Sciatic nerve (tissue), 2 donors: Measurements from ENCODE around the gene CREB5. TPM values are rescaled to one million over a fixed set of nuclear protein-coding genes. Genes with fewer than 3 reads are reported as not detected.
A peak's percentile ranks its signal among the peaks of the same experiment; 100 is the strongest.

Experiments
- ATAC-seq: fragments of 200-7000 bp; cut with Tn5 transposase; one replicate; pipeline ENCODE4 v1.9.1; 2020; ENCODE audit warnings: mild to moderate bottlenecking, moderate library complexity
- DNase-seq: peaks from one replicate; pipeline ENCODE4 v3.0.0-alpha.2; 2020; ENCODE audit warnings: low spot score
- intact Hi-C: fragments of 100-400 bp; cut with DNase I; formaldehyde crosslinking; loops from one replicate; pipeline ENCODE4 v1.14.2; 2022
- total RNA-seq: library from RNA; stranded (reverse); fragmentation: NEBNext Ultra II Directional; extraction: Animal tissue kit (Norgen Biotek cat#: 25700); gene quantifications from one replicate; pipeline ENCODE4 v1.2.1, GENCODE V29; 2021
- donor health status: DM: no; HTN: no; CAD: no.
- donor health status: DM: no; HTN: no; CAD: no.

Gene CREB5
- total RNA-seq, 1 donor from 2014 or later = 20.1 TPM

- no peak for ATAC-seq
- DNase-seq = no peak
- intact Hi-C loops = no loop called here
Observed at GRCh38 chr7:28675429-28675828, 263.1 kb downstream of the CREB5 start.

GRCh38 chr7:28677668-28678067 lies 265.4 kb downstream of the CREB5 start:
- DNase-seq = no peak
- intact Hi-C loops = no loop called here

GRCh38 chr7:28678431-28678965 lies 266.2 kb downstream of the CREB5 start:
- ATAC-seq (no peak), DNase-seq (no peak)
- intact Hi-C loops = no loop called here

More at GRCh38 chr7:28677668-28678067, 265.4 kb downstream of the CREB5 start:
- ATAC-seq = no peak

GRCh38 chr7:28681693-28682310 lies 269.5 kb downstream of the CREB5 start:
- no peak for ATAC-seq
- no peak for DNase-seq
- intact Hi-C loops = no loop called here

GRCh38 chr7:28682801-28683200 lies 270.5 kb downstream of the CREB5 start:
- intact Hi-C loops = no loop called here
- ATAC-seq = no peak
- DNase-seq = no peak

GRCh38 chr7:28684650-28685241 lies 272.4 kb downstream of the CREB5 start:
- DNase-seq (no peak), ATAC-seq (no peak)
- intact Hi-C loops = no loop called here

- peak; percentile 71 for DNase-seq
- intact Hi-C loops = no loop called here
- ATAC-seq = peak; percentile 26
Observed at GRCh38 chr7:28685242-28685643, 272.9 kb downstream of the CREB5 start.

- intact Hi-C loops = no loop called here
- DNase-seq = peak; percentile 94
- peak; percentile 97 for ATAC-seq
Observed at GRCh38 chr7:28685644-28686417, 273.5 kb downstream of the CREB5 start.

GRCh38 chr7:28686418-28686800 lies 274.1 kb downstream of the CREB5 start:
- intact Hi-C loops = no loop called here
- ATAC-seq = peak; percentile 69
- no peak for DNase-seq

- no peak for ATAC-seq
- DNase-seq = no peak
- intact Hi-C loops = no loop called here
Observed at GRCh38 chr7:28687537-28687936, 275.2 kb downstream of the CREB5 start.

- intact Hi-C loops = no loop called here
- DNase-seq (no peak), ATAC-seq (no peak)
Observed at GRCh38 chr7:28688174-28688573, 275.9 kb downstream of the CREB5 start.

GRCh38 chr7:28688651-28689050 lies 276.3 kb downstream of the CREB5 start:
- no peak for ATAC-seq

GRCh38 chr7:28695300-28696295 lies 283.3 kb downstream of the CREB5 start:
- intact Hi-C loops = no loop called here

More at GRCh38 chr7:28688651-28689050, 276.3 kb downstream of the CREB5 start:
- no peak for DNase-seq
- intact Hi-C loops = no loop called here

GRCh38 chr7:28697913-28698563 lies 285.7 kb downstream of the CREB5 start:
- ATAC-seq (no peak), DNase-seq (no peak)
- intact Hi-C loops = no loop called here

More at GRCh38 chr7:28695300-28696295, 283.3 kb downstream of the CREB5 start:
- ATAC-seq (peak; percentile 89), DNase-seq (no peak)

- intact Hi-C loops = no loop called here
- DNase-seq = no peak
- peak; percentile 33 for ATAC-seq
Observed at GRCh38 chr7:28698840-28699239, 286.5 kb downstream of the CREB5 start.

- intact Hi-C loops = no loop called here
- DNase-seq = no peak
- ATAC-seq = no peak
Observed at GRCh38 chr7:28700096-28700495, 287.8 kb downstream of the CREB5 start.

GRCh38 chr7:28700790-28701203 lies 288.5 kb downstream of the CREB5 start:
- ATAC-seq (no peak), DNase-seq (no peak)
- intact Hi-C loops = no loop called here

GRCh38 chr7:28701731-28702130 lies 289.4 kb downstream of the CREB5 start:
- intact Hi-C loops = no loop called here
- DNase-seq (no peak), ATAC-seq (no peak)
